ENCODE measurements around the gene HEMGN.

HEMGN gene

GRCh38 chr9:97891736-97892135 is 46.2 kb downstream of the HEMGN start:
- DNase-seq: no peak

GRCh38 chr9:97889941-97890887 is 47.8 kb downstream of the HEMGN start:
- DNase-seq: no peak

DNA sequence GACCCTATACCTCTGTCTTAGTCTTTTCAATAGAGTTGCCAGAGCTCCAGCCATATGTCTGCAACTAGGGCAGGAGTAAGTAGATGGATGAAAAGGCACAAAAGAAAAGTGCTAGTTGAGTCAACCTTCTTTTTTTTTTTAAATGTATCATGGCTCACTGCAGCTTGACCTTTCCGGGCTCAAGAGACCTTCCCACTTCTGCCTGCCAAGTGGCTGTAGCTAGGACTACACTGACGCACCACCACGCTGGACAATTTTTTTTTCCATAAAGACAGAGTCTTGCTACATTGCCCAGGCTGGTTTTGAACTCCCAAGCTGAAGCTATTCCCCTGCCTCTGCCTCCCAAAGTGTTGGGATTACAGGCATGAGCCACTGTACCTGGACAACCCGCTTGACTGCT is 57.6 kb downstream of the HEMGN start:
- DNase-seq: no peak

All from NCI-H2227 treated with DMSO at 0.1 percent for 48 hours (cell line).